DND-41 (cell line): Measurements from ENCODE around the gene LGR4.

Experiments used
- ATAC-seq: fragments of 200-7000 bp; cut with Tn5 transposase; 3 replicates; pipeline ENCODE4 v1.9.1; 2021; ENCODE audit warnings: low read depth; ENCODE audit not compliant: insufficient read depth
- DNase-seq: peaks from one replicate; pipeline ENCODE4 v3.0.0-alpha.2; 2020
- H2AFZ ChIP-seq: 2 replicates; pipeline ENCODE4 v1.6.0; 2012; ENCODE audit warnings: low read depth, low read length
- H3K27ac ChIP-seq: 2 replicates; pipeline ENCODE4 v1.5.1; 2012; ENCODE audit warnings: low read length, inconsistent platforms
- H3K27me3 ChIP-seq: fragments of 200-600 bp; sonication (generic); 2 replicates; pipeline ENCODE4 v1.6.0; 2012; ENCODE audit warnings: low read length, mild to moderate bottlenecking, inconsistent platforms; ENCODE audit not compliant: insufficient read depth, poor library complexity
- H3K36me3 ChIP-seq: 2 replicates; pipeline ENCODE4 v1.5.1; 2012; ENCODE audit warnings: low read length, inconsistent platforms; ENCODE audit not compliant: insufficient read depth
- H3K4me1 ChIP-seq: 2 replicates; pipeline ENCODE4 v1.5.1; 2012; ENCODE audit warnings: mild to moderate bottlenecking, low read length; ENCODE audit not compliant: insufficient read depth
- H3K4me2 ChIP-seq: 2 replicates; pipeline ENCODE4 v1.6.0; 2012; ENCODE audit warnings: mild to moderate bottlenecking, moderate library complexity, low read length, inconsistent platforms; ENCODE audit not compliant: insufficient read depth
- H3K4me3 ChIP-seq, 2 experiments: fragments of 200-600 bp in 1 of 2; shearing (Covaris generic) in 1 of 2; 2 replicates each; pipeline ENCODE4 v1.5.1; 2012 to 2016; ENCODE audit warnings: inconsistent platforms in 2 of 2, low read length in 2 of 2, mild to moderate bottlenecking in 2 of 2, low read depth in 1 of 2, moderate library complexity in 1 of 2
- H3K79me2 ChIP-seq: 2 replicates; pipeline ENCODE4 v1.6.0; 2012; ENCODE audit warnings: low read length, inconsistent platforms; ENCODE audit not compliant: insufficient read depth
- H3K9ac ChIP-seq: 2 replicates; pipeline ENCODE4 v1.6.0; 2012; ENCODE audit warnings: low read depth, mild to moderate bottlenecking, inconsistent platforms, low read length, moderate library complexity
- H3K9me3 ChIP-seq: 2 replicates; pipeline ENCODE4 v1.5.1; 2012; ENCODE audit warnings: low read length, moderate library complexity, mild to moderate bottlenecking, inconsistent platforms; ENCODE audit not compliant: insufficient read depth, severe bottlenecking
- H4K20me1 ChIP-seq: 2 replicates; pipeline ENCODE4 v1.6.0; 2012; ENCODE audit warnings: low read length; ENCODE audit not compliant: insufficient read depth
- CTCF ChIP-seq: IDR thresholded peaks from 2 replicates; pipeline ENCODE4 v1.5.1; 2012; ENCODE audit warnings: borderline replicate concordance, low read length, moderate library complexity, mild to moderate bottlenecking; ENCODE audit not compliant: poor library complexity, severe bottlenecking; ENCODE audit errors: extremely low read depth
- EZH2 ChIP-seq: IDR thresholded peaks from 3 replicates; pipeline ENCODE4 v1.6.1; 2012; ENCODE audit warnings: borderline replicate concordance, low read depth, mild to moderate bottlenecking, moderate library complexity, low read length, inconsistent platforms; ENCODE audit not compliant: severe bottlenecking

LGR4 gene

GRCh38 chr11:27471589-27472397, 797 bp downstream of the LGR4 start:
- Histone ChIP-seq H3K27ac (no peak overlapping the region), H2AFZ (no peak overlapping the region), H3K4me2 (no peak overlapping the region)

DNA sequence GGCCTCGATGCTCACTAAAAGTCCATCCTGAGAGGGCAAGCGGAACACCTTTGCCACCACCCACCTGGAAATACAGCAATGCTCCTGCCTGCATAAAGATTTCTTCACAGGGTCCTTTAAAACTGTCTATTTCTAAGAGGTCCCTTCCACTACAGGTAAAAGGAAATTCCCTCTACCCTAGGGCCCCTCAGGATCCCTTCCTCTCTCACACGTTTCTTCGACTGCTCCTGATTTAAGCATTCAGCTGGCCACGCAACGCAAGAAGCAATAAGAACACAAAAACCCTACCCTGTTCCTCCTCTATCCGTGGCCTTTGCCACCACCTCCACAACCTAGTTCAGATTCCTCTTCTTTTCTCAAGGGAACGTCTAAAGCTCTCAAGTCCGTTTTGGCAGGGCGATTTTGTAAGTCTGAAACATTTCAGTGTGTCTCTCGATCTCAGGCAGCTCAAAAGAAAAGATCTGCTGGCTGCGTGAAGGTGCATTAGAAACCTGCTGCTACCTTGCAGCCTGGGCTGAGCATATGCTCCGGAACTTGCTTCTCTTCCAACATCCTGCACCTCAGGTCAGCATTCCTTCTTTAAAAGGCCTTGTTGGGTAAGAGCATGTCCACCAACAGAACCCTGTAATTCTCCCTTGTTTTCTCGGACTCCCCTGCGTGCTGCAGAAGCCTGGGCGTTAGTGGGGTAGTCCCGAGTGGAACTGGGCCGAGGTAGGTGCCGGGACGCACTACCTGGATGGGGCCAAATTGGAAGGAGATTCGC, 1.6 kb downstream of the LGR4 start:
- H3K9me3 ChIP-seq: no peaks in the 10 kb centered on the region
- no peaks in the 10 kb centered on the region for H3K79me2 ChIP-seq
- H3K27me3 ChIP-seq: no peaks in the 10 kb centered on the region
- H3K4me1 ChIP-seq: no peaks in the 10 kb centered on the region
- H3K4me3 ChIP-seq: no peak overlapping the region
- no peak overlapping the region for H3K4me2 ChIP-seq
- H2AFZ ChIP-seq: no peak overlapping the region
- H3K36me3 ChIP-seq: no peaks in the 10 kb centered on the region
- DNase-seq: no peak
- TF ChIP-seq EZH2: no peak
- no peak for TF ChIP-seq CTCF
- no peak for ATAC-seq
- no peaks in the 10 kb centered on the region for H4K20me1 ChIP-seq
- no peak overlapping the region for H3K27ac ChIP-seq
- no peak overlapping the region for H3K9ac ChIP-seq

More at GRCh38 chr11:27471589-27472397, 797 bp downstream of the LGR4 start:
- DNase-seq (no peak), ATAC-seq (no peak)
- Histone ChIP-seq H3K9me3 (no peaks in the 10 kb centered on the region), H4K20me1 (no peaks in the 10 kb centered on the region), H3K9ac (no peak overlapping the region), H3K4me1 (no peaks in the 10 kb centered on the region), H3K79me2 (no peaks in the 10 kb centered on the region), H3K36me3 (no peaks in the 10 kb centered on the region), H3K4me3 (no peak overlapping the region), H3K27me3 (no peaks in the 10 kb centered on the region)
- TF ChIP-seq EZH2 (no peak), CTCF (no peak)

DNA sequence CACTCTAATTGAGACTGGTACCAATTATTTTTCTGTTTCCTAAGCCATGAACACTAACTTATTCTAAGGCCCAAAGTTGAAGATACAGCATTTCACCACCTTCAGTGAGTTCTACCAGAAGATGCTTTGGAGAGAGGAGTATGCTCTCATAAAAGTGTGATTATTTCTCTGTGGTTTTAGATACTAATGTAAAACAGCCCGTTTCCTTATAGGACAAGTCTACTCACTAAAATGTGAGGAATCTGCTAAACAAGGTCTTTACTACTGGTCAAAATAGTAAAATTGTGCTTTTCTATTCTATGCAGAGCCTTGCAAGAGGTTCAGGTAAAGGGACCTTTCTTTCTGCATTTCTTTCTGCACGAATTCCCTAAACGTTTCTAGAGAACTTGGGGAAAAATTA, 2.4 kb downstream of the LGR4 start:
- H4K20me1 ChIP-seq: no peaks in the 10 kb centered on the region
- no peak overlapping the region for H2AFZ ChIP-seq
- no peak overlapping the region for H3K4me2 ChIP-seq
- H3K79me2 ChIP-seq: no peaks in the 10 kb centered on the region
- no peaks in the 10 kb centered on the region for H3K27me3 ChIP-seq
- TF ChIP-seq CTCF (no peak), EZH2 (no peak)
- H3K27ac ChIP-seq: no peak overlapping the region
- DNase-seq (no peak), ATAC-seq (no peak)
- no peak overlapping the region for H3K4me3 ChIP-seq
- no peaks in the 10 kb centered on the region for H3K36me3 ChIP-seq
- no peak overlapping the region for H3K9ac ChIP-seq
- no peaks in the 10 kb centered on the region for H3K9me3 ChIP-seq
- no peaks in the 10 kb centered on the region for H3K4me1 ChIP-seq
